Hepatocyte (in vitro differentiated cells): ENCODE data around the gene RIN3. TPM values are rescaled to one million over a fixed set of nuclear protein-coding genes. Genes with fewer than 3 reads are reported as not detected.

Experiments
- DNase-seq: peaks from one replicate; pipeline ENCODE4 v3.0.0-alpha.2; 2016; ENCODE audit warnings: low spot score
- H2AFZ ChIP-seq: fragments of 200-600 bp; sonication (generic); 2 replicates; pipeline ENCODE4 v1.6.0; 2016; ENCODE audit warnings: antibody characterized with exemption, mild to moderate bottlenecking
- H3K27ac ChIP-seq: fragments of 200-600 bp; sonication (generic); 2 replicates; pipeline ENCODE4 v1.5.1; 2016; ENCODE audit warnings: mild to moderate bottlenecking
- H3K27me3 ChIP-seq: fragments of 200-600 bp; sonication (generic); 2 replicates; pipeline ENCODE4 v1.6.1; 2016
- H3K36me3 ChIP-seq: fragments of 200-600 bp; sonication (generic); replicated peaks from 2 replicates; pipeline ENCODE4 v1.5.1; 2016; ENCODE audit warnings: low read depth; ENCODE audit not compliant: insufficient read depth
- H3K4me1 ChIP-seq: fragments of 200-600 bp; sonication (generic); 2 replicates; pipeline ENCODE4 v1.5.1; 2016; ENCODE audit warnings: mild to moderate bottlenecking, moderate library complexity; ENCODE audit not compliant: insufficient read depth
- H3K4me2 ChIP-seq: fragments of 200-600 bp; sonication (generic); 2 replicates; pipeline ENCODE4 v1.6.0; 2016
- H3K4me3 ChIP-seq: fragments of 200-600 bp; sonication (generic); 2 replicates; pipeline ENCODE4 v1.5.1; 2016; ENCODE audit warnings: mild to moderate bottlenecking
- H3K79me2 ChIP-seq: fragments of 200-600 bp; sonication (generic); 2 replicates; pipeline ENCODE4 v1.6.0; 2017; ENCODE audit warnings: mild to moderate bottlenecking
- H3K9me2 ChIP-seq: fragments of 200-600 bp; sonication (generic); replicated peaks from 2 replicates; pipeline ENCODE4 v1.6.0; 2017; ENCODE audit warnings: mild to moderate bottlenecking; ENCODE audit not compliant: insufficient read depth
- H3K9me3 ChIP-seq: fragments of 200-600 bp; sonication (generic); 2 replicates; pipeline ENCODE4 v1.5.1; 2016; ENCODE audit warnings: low read depth, mild to moderate bottlenecking
- H4K20me1 ChIP-seq: fragments of 200-600 bp; sonication (generic); 2 replicates; pipeline ENCODE4 v1.6.0; 2016; ENCODE audit warnings: mild to moderate bottlenecking; ENCODE audit not compliant: insufficient read depth, poor library complexity, severe bottlenecking
- CTCF ChIP-seq: fragments of 200-600 bp; sonication (generic); IDR thresholded peaks from 2 replicates; pipeline ENCODE4 v1.5.1; 2016; ENCODE audit warnings: antibody characterized with exemption, mild to moderate bottlenecking; ENCODE audit not compliant: poor library complexity
- EZH2 ChIP-seq: fragments of 200-600 bp; sonication (generic); IDR thresholded peaks from 2 replicates; pipeline ENCODE4 v1.6.1; 2016; ENCODE audit warnings: antibody characterized with exemption, mild to moderate bottlenecking, borderline replicate concordance
- EZH2phosphoT487 ChIP-seq: fragments of 200-600 bp; sonication (generic); IDR thresholded peaks from one replicate; pipeline ENCODE4 v1.6.1; 2018; ENCODE audit warnings: antibody characterized with exemption, mild to moderate bottlenecking, low read depth, moderate library complexity; ENCODE audit not compliant: unreplicated experiment, severe bottlenecking
- WGBS: methylation state at CpG from one replicate; pipeline ENCODE4 v1.1.6; 2016; ENCODE audit warnings: low lambda C conversion rate; ENCODE audit errors: missing lambda C conversion rate; 5-methylcytosine and 5-hydroxymethylcytosine counted together
- polyA plus RNA-seq: library from polyadenylated mRNA; unstranded; fragments of >200 nt; fragmentation: Nextera tagmentation; extraction: Ambion mirVana; gene quantifications from 2 replicates; pipeline ENCODE4 v1.2.1, GENCODE V29; 2016
- total RNA-seq: library from RNA; depleted of rRNA; stranded (reverse); fragments of >200 nt; gene quantifications from 2 replicates; pipeline ENCODE4 v1.2.3, GENCODE V29; 2014

RIN3 gene
- total and polyA plus RNA-seq, 2 experiments from 2014 or later: 4.2 to 11.8 TPM

- no peak overlapping the region for H3K27ac ChIP-seq
- no peaks in the 10 kb centered on the region for H3K4me1 ChIP-seq
These were observed 48.1 kb upstream of the RIN3 start for GRCh38 chr14:92465353-92466055.

GRCh38 chr14:92466059-92466458 lies 47.5 kb upstream of the RIN3 start:
- Histone ChIP-seq H3K27me3 (no peaks in the 10 kb centered on the region), H3K4me2 (no peak overlapping the region), H3K79me2 (no peaks in the 10 kb centered on the region), H4K20me1 (no peaks in the 10 kb centered on the region), H3K4me1 (peaks cover under 1% of the 10 kb centered on the region), H3K27ac (no peak overlapping the region), H2AFZ (no peak overlapping the region), H3K9me3 (no peaks in the 10 kb centered on the region), H3K9me2 (no peaks in the 10 kb centered on the region), H3K4me3 (no peak overlapping the region), H3K36me3 (no peaks in the 10 kb centered on the region)
- TF ChIP-seq CTCF: no peak
- no peak for TF ChIP-seq EZH2
- no peak for TF ChIP-seq EZH2phosphoT487
- WGBS: 61% methylated on average over 3 of the region's 3 CpGs
- no peak for DNase-seq

More at GRCh38 chr14:92465353-92466055, 48.1 kb upstream of the RIN3 start:
- 86% methylated on average over 12 of the region's 13 CpGs for WGBS
- Histone ChIP-seq H3K9me3 (no peaks in the 10 kb centered on the region), H3K79me2 (no peaks in the 10 kb centered on the region), H3K4me3 (no peak overlapping the region), H3K36me3 (no peaks in the 10 kb centered on the region), H3K9me2 (no peaks in the 10 kb centered on the region), H2AFZ (no peak overlapping the region), H4K20me1 (no peaks in the 10 kb centered on the region), H3K27me3 (no peaks in the 10 kb centered on the region), H3K4me2 (no peak overlapping the region)
- TF ChIP-seq EZH2phosphoT487 (no peak), EZH2 (no peak), CTCF (no peak)
- no peak for DNase-seq

GRCh38 chr14:92469515-92469914 lies 44.1 kb upstream of the RIN3 start:
- Histone ChIP-seq H3K36me3 (no peaks in the 10 kb centered on the region), H3K79me2 (no peaks in the 10 kb centered on the region), H3K4me1 (peaks cover 24% of the 10 kb centered on the region), H4K20me1 (no peaks in the 10 kb centered on the region), H3K9me3 (no peaks in the 10 kb centered on the region), H3K4me2 (no peak overlapping the region), H3K27ac (no peak overlapping the region), H3K9me2 (no peaks in the 10 kb centered on the region), H3K27me3 (no peaks in the 10 kb centered on the region), H3K4me3 (no peak overlapping the region), H2AFZ (no peak overlapping the region)
- no peak for DNase-seq
- 96% methylated on average over 2 of the region's 2 CpGs for WGBS
- TF ChIP-seq EZH2 (no peak), CTCF (no peak), EZH2phosphoT487 (no peak)

GRCh38 chr14:92470215-92470614 lies 43.4 kb upstream of the RIN3 start:
- peaks cover 24% of the 10 kb centered on the region for H3K4me1 ChIP-seq
- no peaks in the 10 kb centered on the region for H3K27me3 ChIP-seq
- H2AFZ ChIP-seq: no peak overlapping the region
- no peak overlapping the region for H3K4me3 ChIP-seq
- TF ChIP-seq CTCF (no peak), EZH2phosphoT487 (no peak), EZH2 (no peak)
- no peak overlapping the region for H3K27ac ChIP-seq
- WGBS: 72% methylated on average over 3 of the region's 3 CpGs
- no peaks in the 10 kb centered on the region for H3K79me2 ChIP-seq
- DNase-seq: no peak
- H3K9me3 ChIP-seq: no peaks in the 10 kb centered on the region
- no peaks in the 10 kb centered on the region for H3K36me3 ChIP-seq
- no peak overlapping the region for H3K4me2 ChIP-seq
- no peaks in the 10 kb centered on the region for H4K20me1 ChIP-seq
- H3K9me2 ChIP-seq: no peaks in the 10 kb centered on the region
